Stimulated activated CD4-positive, alpha-beta T cell treated with anti-CD3 and anti-CD28 coated beads, Interleukin-1b, Interleukin-23, amount 100 ng/mL, for 4 hours (primary cell): ENCODE data around the gene SYNJ2.
A peak's percentile ranks its signal among the peaks of the same experiment; 100 is the strongest.

Source experiments
- DNase-seq, 2 donors: peaks; one replicate each; pipeline ENCODE4 v3.0.0-alpha.2; 2020; ENCODE audit warnings: low read depth in 2 of 2

SYNJ2 gene

GRCh38 chr6:158041788-158042187 is 60.1 kb downstream of the SYNJ2 start:
- no peak for DNase-seq

- no peak for DNase-seq
These were observed 60.7 kb downstream of the SYNJ2 start for GRCh38 chr6:158042245-158042798.

- DNase-seq: no peak
These were observed 61.3 kb downstream of the SYNJ2 start for GRCh38 chr6:158043008-158043407.

GRCh38 chr6:158043586-158044524 is 62.2 kb downstream of the SYNJ2 start:
- DNase-seq: no peak

- DNase-seq: no peak
These were observed 62.8 kb downstream of the SYNJ2 start for GRCh38 chr6:158044525-158044888.

GRCh38 chr6:158046201-158047126 is 64.8 kb downstream of the SYNJ2 start:
- no peak for DNase-seq

GRCh38 chr6:158047127-158047518 is 65.5 kb downstream of the SYNJ2 start:
- peak; percentile 49 to 62 for DNase-seq

- DNase-seq: no peak
These were observed 66.1 kb downstream of the SYNJ2 start for GRCh38 chr6:158047563-158048323.

GRCh38 chr6:158048589-158048988 is 66.9 kb downstream of the SYNJ2 start:
- DNase-seq: no peak

GRCh38 chr6:158049055-158050028 is 67.7 kb downstream of the SYNJ2 start:
- DNase-seq: no peak

GRCh38 chr6:158050107-158050735 is 68.6 kb downstream of the SYNJ2 start:
- DNase-seq: no peak

GRCh38 chr6:158050955-158051354 is 69.3 kb downstream of the SYNJ2 start:
- DNase-seq: no peak

GRCh38 chr6:158051968-158052367 is 70.3 kb downstream of the SYNJ2 start:
- no peak for DNase-seq

- DNase-seq: peak in 1 of 2 donors; percentile 54
These were observed 72.0 kb downstream of the SYNJ2 start for GRCh38 chr6:158053377-158054313.

- no peak for DNase-seq
These were observed 74.7 kb downstream of the SYNJ2 start for GRCh38 chr6:158056355-158056754.

- DNase-seq: no peak
These were observed 75.1 kb downstream of the SYNJ2 start for GRCh38 chr6:158056804-158057203.

- peak in 1 of 2 donors; percentile 12 for DNase-seq
These were observed 75.7 kb downstream of the SYNJ2 start for GRCh38 chr6:158057213-158057987.

GRCh38 chr6:158058171-158058651 is 76.5 kb downstream of the SYNJ2 start:
- DNase-seq: no peak
